GM18867 (cell line): ENCODE measurements around the gene GSE1.

Source experiments
- ATAC-seq: cut with Tn5 transposase; IDR thresholded peaks from one replicate; pipeline ENCODE4 v1.9.1; 2021; ENCODE audit warnings: mild to moderate bottlenecking, moderate library complexity; ENCODE audit not compliant: unreplicated experiment

GSE1 gene

GRCh38 chr16:85718682-85719081 is 105.6 kb downstream of the GSE1 start:
- ATAC-seq = no peak

GRCh38 chr16:85719605-85720301 is 106.6 kb downstream of the GSE1 start:
- no peak for ATAC-seq

DNA sequence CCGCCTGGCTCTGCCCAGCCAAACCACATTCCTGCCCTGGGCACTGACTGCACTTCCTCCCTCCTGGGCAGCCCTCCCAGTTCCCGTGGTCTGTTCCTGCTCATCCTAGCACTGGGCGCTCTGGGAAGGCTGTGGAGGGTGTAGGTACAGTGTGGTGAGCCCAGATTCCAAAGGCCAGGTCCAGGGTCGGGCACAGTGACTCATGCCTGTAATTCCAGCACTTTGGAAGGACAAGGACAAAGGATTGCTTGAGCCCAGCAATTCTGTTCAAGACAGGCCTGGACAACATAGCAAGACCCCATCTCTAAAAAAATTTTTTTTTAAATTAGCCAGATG is 107.1 kb downstream of the GSE1 start:
- no peak for ATAC-seq

DNA sequence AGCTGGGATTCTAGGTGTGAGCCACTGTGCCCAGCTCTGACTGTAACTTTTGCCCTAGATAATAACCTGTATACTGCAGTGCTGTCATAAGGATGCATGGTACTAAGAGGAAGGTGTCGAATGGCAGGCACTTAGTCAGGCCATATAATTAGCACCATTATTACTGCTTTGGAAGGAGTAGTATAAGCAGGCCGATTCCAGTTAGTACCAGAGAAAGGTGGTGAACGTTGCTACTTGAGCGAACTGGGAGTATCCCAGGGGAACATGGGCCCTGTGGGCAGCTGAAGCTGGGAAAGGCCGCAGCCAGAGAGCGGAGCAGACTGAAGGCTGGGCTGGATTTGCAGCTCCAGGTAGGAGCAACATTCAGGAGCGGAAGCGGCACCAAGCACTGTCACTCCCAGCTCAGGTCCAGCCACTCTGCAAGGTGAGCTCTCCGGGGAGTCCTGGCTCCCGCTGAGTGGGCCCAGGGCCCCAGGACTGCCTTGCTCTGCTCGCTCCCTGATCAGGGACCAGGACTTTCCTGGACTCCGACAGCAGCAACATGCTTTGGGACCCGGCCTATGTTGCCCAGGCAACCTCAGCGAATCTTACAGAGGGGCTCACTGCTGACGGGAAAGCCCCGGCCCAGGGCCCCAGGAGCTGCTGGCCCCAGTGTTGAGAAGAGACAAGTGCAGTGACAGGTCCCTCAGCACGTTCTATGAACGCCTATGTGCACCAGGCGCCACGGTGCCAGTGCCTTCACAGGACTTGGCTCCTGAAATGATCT is 109.2 kb downstream of the GSE1 start:
- no peak for ATAC-seq

DNA sequence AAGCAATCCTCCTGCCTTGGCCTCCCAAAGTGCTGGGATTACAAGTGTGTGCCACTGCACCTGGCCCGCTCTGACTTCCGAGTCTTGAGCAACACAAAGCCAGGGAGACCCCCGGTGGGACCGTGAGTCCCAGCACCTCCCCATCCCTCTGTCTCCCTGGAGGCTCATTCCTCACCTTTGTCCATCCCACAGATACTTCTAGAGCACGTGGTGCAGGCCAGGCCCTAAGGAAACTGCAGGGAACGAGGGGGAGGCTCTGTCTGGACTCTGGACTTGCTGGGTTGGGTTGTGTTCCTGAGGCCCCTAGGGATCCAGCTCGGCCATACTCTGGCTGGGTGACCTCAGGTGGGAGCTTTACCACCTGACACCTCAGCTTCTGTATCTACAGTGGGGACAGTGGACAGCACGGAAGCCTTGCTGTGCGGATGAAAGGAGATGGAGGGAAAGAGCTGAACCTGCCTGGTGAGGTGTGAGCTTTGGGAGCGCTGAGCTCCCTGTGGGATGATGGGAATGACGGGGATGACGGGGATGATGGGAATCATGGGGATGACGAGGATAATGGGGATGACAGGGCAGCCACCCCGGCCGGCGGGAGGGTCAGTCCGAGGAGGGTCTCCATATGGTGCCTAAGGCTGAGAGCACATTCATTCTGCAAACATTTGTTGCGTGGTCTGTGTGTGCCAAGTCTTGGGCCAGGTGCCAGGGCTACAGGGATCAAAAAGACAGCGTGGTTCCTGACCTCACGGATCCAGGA is 111.2 kb downstream of the GSE1 start:
- ATAC-seq = no peak

DNA sequence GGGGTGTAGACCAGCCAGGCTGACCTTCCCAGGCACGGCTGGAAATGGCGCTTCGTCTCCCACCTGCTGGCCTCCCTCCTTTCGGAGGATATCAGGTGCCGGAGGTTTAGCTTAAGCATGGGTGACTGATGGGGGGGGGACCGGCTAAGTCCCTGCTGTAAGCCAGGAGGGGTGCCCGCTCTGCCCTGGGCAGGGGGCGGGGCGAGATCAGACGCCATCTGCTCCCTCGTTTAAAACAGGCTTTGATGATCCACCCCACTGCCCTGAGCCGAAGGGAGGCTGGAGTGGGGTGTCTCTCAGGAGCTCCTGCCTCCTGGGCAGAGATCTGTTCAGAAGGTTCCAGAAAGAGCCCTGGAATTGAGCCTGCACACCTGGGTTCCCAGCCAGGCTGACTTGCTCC is 111.8 kb downstream of the GSE1 start:
- ATAC-seq = no peak
